Osteoblast (primary cell): ENCODE results near the gene C7orf33. TPM values are rescaled to one million over a fixed set of nuclear protein-coding genes. Genes with fewer than 3 reads are reported as not detected.

Source experiments
- DNase-seq: peaks from one replicate; pipeline ENCODE4 v3.0.0; 2011; ENCODE audit warnings: low spot score, mixed read lengths; ENCODE audit not compliant: insufficient read length; ENCODE audit errors: missing footprints
- H2AFZ ChIP-seq: 2 replicates; pipeline ENCODE4 v1.6.0; 2011; ENCODE audit warnings: mild to moderate bottlenecking, low read length
- H3K27ac ChIP-seq: 2 replicates; pipeline ENCODE4 v1.5.1; 2011; ENCODE audit warnings: mild to moderate bottlenecking, low read depth, low read length, moderate library complexity
- H3K27me3 ChIP-seq: 2 replicates; pipeline ENCODE4 v1.6.0; 2012; ENCODE audit warnings: mild to moderate bottlenecking, control low read depth, inconsistent platforms, low read length, moderate library complexity; ENCODE audit not compliant: insufficient read depth
- H3K36me3 ChIP-seq: 2 replicates; pipeline ENCODE4 v1.5.1; 2011; ENCODE audit warnings: mild to moderate bottlenecking, low read length, control low read depth, moderate library complexity; ENCODE audit not compliant: insufficient read depth
- H3K4me1 ChIP-seq: 2 replicates; pipeline ENCODE4 v1.5.1; 2011; ENCODE audit warnings: mild to moderate bottlenecking, low read length, control low read depth, moderate library complexity; ENCODE audit not compliant: insufficient read depth
- H3K4me2 ChIP-seq: 2 replicates; pipeline ENCODE4 v1.6.0; 2011; ENCODE audit warnings: mild to moderate bottlenecking, low read length; ENCODE audit not compliant: insufficient read depth
- H3K4me3 ChIP-seq: fragments of 200-600 bp; sonication (generic); 3 replicates; pipeline ENCODE4 v1.5.1; 2012; ENCODE audit warnings: mild to moderate bottlenecking, low read length, inconsistent platforms; ENCODE audit not compliant: insufficient read depth
- H3K79me2 ChIP-seq: 2 replicates; pipeline ENCODE4 v1.6.0; 2012; ENCODE audit warnings: mild to moderate bottlenecking, low read length, control low read depth, inconsistent platforms; ENCODE audit not compliant: insufficient read depth
- H3K9me3 ChIP-seq: 2 replicates; pipeline ENCODE4 v1.5.1; 2011; ENCODE audit warnings: low read depth, low read length, control low read depth
- H4K20me1 ChIP-seq: 2 replicates; pipeline ENCODE4 v1.6.0; 2012; ENCODE audit warnings: mild to moderate bottlenecking, low read length, control low read depth; ENCODE audit not compliant: insufficient read depth
- total RNA-seq: library from RNA; depleted of rRNA; stranded (reverse); fragments of >200 nt; gene quantifications from 2 replicates; pipeline ENCODE4 v1.2.3, GENCODE V29; 2012
- TF ChIP-seq, protein P1 (sequence below): IDR thresholded peaks from 2 replicates; pipeline ENCODE4 v1.5.1; 2011; ENCODE audit warnings: mild to moderate bottlenecking, low read depth, low read length, moderate library complexity; ENCODE audit errors: extremely low read depth

Gene C7orf33
- total RNA-seq, 1 donor, result not detected

DNA sequence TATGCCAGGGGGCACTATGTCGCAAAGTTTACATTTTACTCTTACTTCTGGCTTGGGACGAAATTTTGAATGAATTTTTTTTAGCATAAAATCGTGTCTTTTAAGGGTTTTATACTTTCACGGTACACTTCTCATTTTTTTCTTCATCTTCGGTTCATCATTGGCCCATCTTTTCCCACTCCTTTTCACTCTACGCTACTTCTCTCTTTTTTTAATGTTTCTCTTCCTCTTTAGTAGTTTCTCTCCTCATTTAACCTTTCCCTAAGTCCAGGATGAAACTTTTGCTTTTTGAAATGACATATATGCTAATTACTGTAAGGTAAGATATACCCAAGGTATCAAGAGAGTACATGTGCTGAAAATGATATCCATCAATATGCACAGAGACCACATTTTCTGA lies 39.5 kb downstream of the C7orf33 start:
- Histone ChIP-seq H3K4me2 (no peak overlapping the region), H3K36me3 (no peaks in the 10 kb centered on the region), H3K4me1 (no peaks in the 10 kb centered on the region), H3K79me2 (no peaks in the 10 kb centered on the region), H3K9me3 (no peaks in the 10 kb centered on the region), H2AFZ (no peak overlapping the region), H4K20me1 (no peaks in the 10 kb centered on the region), H3K4me3 (no peak overlapping the region), H3K27ac (no peak overlapping the region), H3K27me3 (peaks cover 27% of the 10 kb centered on the region)
- TF ChIP-seq, protein P1, sequence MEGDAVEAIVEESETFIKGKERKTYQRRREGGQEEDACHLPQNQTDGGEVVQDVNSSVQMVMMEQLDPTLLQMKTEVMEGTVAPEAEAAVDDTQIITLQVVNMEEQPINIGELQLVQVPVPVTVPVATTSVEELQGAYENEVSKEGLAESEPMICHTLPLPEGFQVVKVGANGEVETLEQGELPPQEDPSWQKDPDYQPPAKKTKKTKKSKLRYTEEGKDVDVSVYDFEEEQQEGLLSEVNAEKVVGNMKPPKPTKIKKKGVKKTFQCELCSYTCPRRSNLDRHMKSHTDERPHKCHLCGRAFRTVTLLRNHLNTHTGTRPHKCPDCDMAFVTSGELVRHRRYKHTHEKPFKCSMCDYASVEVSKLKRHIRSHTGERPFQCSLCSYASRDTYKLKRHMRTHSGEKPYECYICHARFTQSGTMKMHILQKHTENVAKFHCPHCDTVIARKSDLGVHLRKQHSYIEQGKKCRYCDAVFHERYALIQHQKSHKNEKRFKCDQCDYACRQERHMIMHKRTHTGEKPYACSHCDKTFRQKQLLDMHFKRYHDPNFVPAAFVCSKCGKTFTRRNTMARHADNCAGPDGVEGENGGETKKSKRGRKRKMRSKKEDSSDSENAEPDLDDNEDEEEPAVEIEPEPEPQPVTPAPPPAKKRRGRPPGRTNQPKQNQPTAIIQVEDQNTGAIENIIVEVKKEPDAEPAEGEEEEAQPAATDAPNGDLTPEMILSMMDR, result no peak
- DNase-seq, result no peak

DNA sequence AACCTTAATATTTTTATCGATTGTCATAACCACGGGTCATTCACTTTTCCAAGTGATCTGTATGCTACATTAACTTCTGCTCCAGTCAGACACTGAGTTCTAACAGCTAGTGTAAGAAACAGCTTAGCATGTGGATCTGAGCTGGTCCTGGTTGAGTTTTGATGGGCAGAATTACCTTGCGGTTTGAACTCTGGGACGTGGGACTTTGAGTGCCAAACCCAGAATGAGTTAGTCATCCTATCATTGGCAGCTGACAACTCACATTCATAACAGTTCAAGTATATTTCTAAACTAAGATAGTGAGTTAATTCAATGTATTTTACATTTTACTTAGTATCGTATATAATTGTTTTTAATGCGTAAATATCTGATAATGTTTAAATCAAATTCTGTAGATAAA lies 43.2 kb downstream of the C7orf33 start:
- peak; percentile 56 for DNase-seq
- Histone ChIP-seq H3K36me3 (no peaks in the 10 kb centered on the region), H3K4me2 (no peak overlapping the region), H2AFZ (no peak overlapping the region), H3K27ac (no peak overlapping the region), H3K9me3 (no peaks in the 10 kb centered on the region), H3K4me1 (no peaks in the 10 kb centered on the region), H3K4me3 (no peak overlapping the region), H3K27me3 (peaks cover 18% of the 10 kb centered on the region), H4K20me1 (no peaks in the 10 kb centered on the region), H3K79me2 (no peaks in the 10 kb centered on the region)
- TF ChIP-seq, protein P1, result no peak

DNA sequence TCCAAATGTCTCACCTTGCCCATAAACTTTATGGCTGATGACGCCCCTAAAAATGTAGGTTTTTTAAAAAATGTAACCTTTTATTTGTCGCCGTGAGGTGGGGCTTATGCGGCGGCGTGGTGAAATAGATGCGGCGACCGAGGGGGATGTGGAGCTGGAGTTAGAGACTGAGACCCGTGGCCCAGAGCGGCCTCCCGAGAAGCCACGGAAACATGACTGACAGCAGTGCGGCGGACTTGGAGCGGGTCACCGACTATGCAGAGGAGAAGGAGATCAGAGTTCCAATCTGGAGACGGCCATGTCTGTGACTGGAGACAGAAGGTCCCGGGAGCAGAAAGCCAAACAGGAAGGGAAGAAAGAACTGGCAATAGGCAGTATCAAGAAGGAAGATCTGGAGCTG lies 46.5 kb downstream of the C7orf33 start:
- Histone ChIP-seq H3K36me3 (no peaks in the 10 kb centered on the region), H3K9me3 (no peaks in the 10 kb centered on the region), H4K20me1 (no peaks in the 10 kb centered on the region), H3K79me2 (no peaks in the 10 kb centered on the region), H3K27ac (no peak overlapping the region), H3K4me2 (no peak overlapping the region), H2AFZ (no peak overlapping the region), H3K27me3 (peaks cover 9% of the 10 kb centered on the region), H3K4me1 (no peaks in the 10 kb centered on the region), H3K4me3 (no peak overlapping the region)
- TF ChIP-seq, protein P1, result no peak
- no peak for DNase-seq

DNA sequence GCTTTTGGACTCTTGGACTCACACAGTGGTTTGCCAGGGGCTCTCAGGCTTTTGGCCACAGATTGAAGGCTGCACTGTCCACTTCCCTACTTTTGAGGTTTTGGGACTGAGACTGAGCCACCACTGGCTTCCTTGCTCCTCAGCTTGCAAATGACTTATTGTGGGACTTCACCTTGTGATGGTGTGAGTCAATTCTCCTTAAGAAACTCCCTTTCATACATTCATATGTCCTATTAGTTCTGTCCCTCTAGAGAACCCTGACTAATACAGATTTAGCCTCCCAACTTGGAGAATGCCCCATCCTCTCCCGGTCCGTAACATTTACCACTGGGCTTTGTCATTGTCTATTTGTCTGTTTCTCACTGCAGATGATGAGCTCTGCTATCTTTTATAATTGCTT lies 55.3 kb downstream of the C7orf33 start:
- Histone ChIP-seq H3K4me2 (no peak overlapping the region), H3K4me1 (no peaks in the 10 kb centered on the region), H3K27me3 (peaks cover 28% of the 10 kb centered on the region), H3K4me3 (no peak overlapping the region), H3K9me3 (no peaks in the 10 kb centered on the region), H3K36me3 (no peaks in the 10 kb centered on the region), H3K27ac (no peak overlapping the region), H3K79me2 (no peaks in the 10 kb centered on the region), H2AFZ (no peak overlapping the region), H4K20me1 (no peaks in the 10 kb centered on the region)
- DNase-seq, result no peak
- TF ChIP-seq, protein P1, result no peak
